HepG2 (cell line): ENCODE measurements around the gene C14orf119. TPM values are rescaled to one million over a fixed set of nuclear protein-coding genes. Genes with fewer than 3 reads are reported as not detected.
A peak's percentile ranks its signal among the peaks of the same experiment; 100 is the strongest.

ENCODE experiments used
- ATAC-seq: fragments of 200-7000 bp; cut with Tn5 transposase; 3 replicates; pipeline ENCODE4 v1.9.1; 2020; ENCODE audit warnings: mild to moderate bottlenecking, moderate library complexity
- BruUV-seq: library from RNA; stranded (reverse); fragments of 400-500 nt; replicated peaks from 2 replicates; lab custom pipeline; 2021; lab: Mats Ljungman, UMichigan
- CTCF ChIA-PET: fragments of 300-600 bp; formaldehyde crosslinking; extraction: SDS; loops from one replicate; lab custom pipeline; 2021; ENCODE audit warnings: low total read pairs, inconsistent platforms, low intra/inter-chr PET ratio; lab: Yijun Ruan, JAX
- POLR2A ChIA-PET: fragments of 350-600 bp; sonication (Branson Sonifier 250); formaldehyde crosslinking; loops from one replicate; lab custom pipeline; 2020; ENCODE audit warnings: antibody characterized with exemption, inconsistent platforms; lab: Yijun Ruan, JAX
- DNase-seq: peaks from one replicate; pipeline ENCODE4 v3.0.0-alpha.2; 2015; ENCODE audit warnings: low spot score
- FAIRE-seq: peaks from 3 replicates; lab custom pipeline; 2011; peaks lifted over from hg19 to GRCh38; lab: Jason Lieb, UNC
- H2AFZ ChIP-seq: one replicate; pipeline ENCODE4 v1.6.1; 2011; ENCODE audit warnings: low read length, inconsistent platforms
- H3K27ac ChIP-seq: fragments of 300-600 bp; 3 replicates; pipeline ENCODE4 v1.8.0; 2011; ENCODE audit warnings: mixed run types, mild to moderate bottlenecking, mixed read lengths, low read length, inconsistent platforms; ENCODE audit not compliant: insufficient read depth; ENCODE audit errors: extremely low read length
- H3K27me3 ChIP-seq, 2 experiments: fragments of 200-600 bp in 1 of 2; 2 replicates in 1 of 2; 3 replicates in 1 of 2; pipeline versions ENCODE4 v1.6.0 to v1.8.0; 2011; ENCODE audit warnings: low read length in 2 of 2, mild to moderate bottlenecking in 2 of 2, moderate library complexity in 2 of 2, inconsistent platforms in 1 of 2; ENCODE audit not compliant: insufficient read depth in 2 of 2, control insufficient read depth in 1 of 2
- H3K36me3 ChIP-seq, 2 experiments: fragments of 200-600 bp in 1 of 2; replicated peaks in 1 of 2; 2 replicates in 1 of 2; 3 replicates in 1 of 2; pipeline versions ENCODE4 v1.5.1 to v1.8.0; 2011; ENCODE audit warnings: low read length in 2 of 2, inconsistent platforms in 1 of 2; ENCODE audit not compliant: insufficient read depth in 2 of 2, control insufficient read depth in 1 of 2
- H3K4me1 ChIP-seq: 2 replicates; pipeline ENCODE4 v1.5.1; 2012; ENCODE audit warnings: low read length, inconsistent platforms; ENCODE audit not compliant: insufficient read depth
- H3K4me2 ChIP-seq: 2 replicates; pipeline ENCODE4 v1.6.0; 2011; ENCODE audit warnings: low read depth, low read length, inconsistent platforms
- H3K4me3 ChIP-seq, 3 experiments: fragments of 200-600 bp in 1 of 3; sonication (generic), shearing (Covaris generic) in 1 of 3; replicated peaks in 1 of 3; 2 replicates each; pipeline ENCODE4 v1.5.1; 2011 to 2016; ENCODE audit warnings: low read length in 3 of 3, inconsistent platforms in 2 of 3, low read depth in 2 of 3, mild to moderate bottlenecking in 2 of 3, control low read depth in 1 of 3, mixed read lengths in 1 of 3; ENCODE audit not compliant: insufficient read depth in 1 of 3
- H3K79me2 ChIP-seq: one replicate; pipeline ENCODE4 v1.6.1; 2011; ENCODE audit warnings: low read length, inconsistent platforms; ENCODE audit not compliant: insufficient read depth
- H3K9ac ChIP-seq: 2 replicates; pipeline ENCODE4 v1.6.0; 2011; ENCODE audit warnings: mild to moderate bottlenecking, low read depth, low read length, inconsistent platforms; ENCODE audit not compliant: insufficient read depth
- H3K9me3 ChIP-seq: 2 replicates; pipeline ENCODE4 v1.5.1; 2012; ENCODE audit warnings: mild to moderate bottlenecking, low read length
- H4K20me1 ChIP-seq: 2 replicates; pipeline ENCODE4 v1.6.0; 2011; ENCODE audit warnings: inconsistent platforms, mild to moderate bottlenecking, low read length, moderate library complexity; ENCODE audit not compliant: insufficient read depth
- BATF2 ChIP-seq: sonication (generic); formaldehyde crosslinking; IDR thresholded peaks from 2 replicates; pipeline ENCODE4 v1.8.0; 2022; ENCODE audit warnings: mild to moderate bottlenecking, missing genetic modification reagents, moderate library complexity
- BRCA1 ChIP-seq: sonication (generic); formaldehyde crosslinking; IDR thresholded peaks from 2 replicates; pipeline ENCODE4 v1.4.0; 2020; ENCODE audit warnings: missing genetic modification reagents
- EZH2 ChIP-seq: conservative IDR thresholded peaks from 2 replicates; pipeline ENCODE4 v1.6.1; 2012; ENCODE audit warnings: mild to moderate bottlenecking, low read depth, low read length, moderate library complexity
- MBD4 ChIP-seq: IDR thresholded peaks from 2 replicates; pipeline ENCODE4 v1.6.1; 2012; ENCODE audit warnings: low read length, inconsistent platforms, borderline replicate concordance
- REXO4 ChIP-seq: sonication (generic); formaldehyde crosslinking; IDR thresholded peaks from 2 replicates; pipeline ENCODE4 v1.8.0; 2022; ENCODE audit warnings: missing genetic modification reagents, mild to moderate bottlenecking, borderline replicate concordance
- THAP9 ChIP-seq: sonication (generic); formaldehyde crosslinking; IDR thresholded peaks from 2 replicates; pipeline ENCODE4; 2020; ENCODE audit warnings: missing genetic modification reagents, mild to moderate bottlenecking, borderline replicate concordance
- ZBTB7A ChIP-seq: sonication (generic); formaldehyde crosslinking; IDR thresholded peaks from 2 replicates; pipeline ENCODE4 v1.8.0; 2022; ENCODE audit warnings: mild to moderate bottlenecking, missing genetic modification reagents
- ZNF124 ChIP-seq: sonication (generic); formaldehyde crosslinking; IDR thresholded peaks from 2 replicates; pipeline ENCODE4 v1.4.0; 2020; ENCODE audit warnings: missing genetic modification reagents
- ZNF225 ChIP-seq: sonication (generic); formaldehyde crosslinking; IDR thresholded peaks from 2 replicates; pipeline ENCODE4 v1.4.0; 2020; ENCODE audit warnings: mild to moderate bottlenecking, missing genetic modification reagents
- ZNF451 ChIP-seq: sonication (generic); formaldehyde crosslinking; IDR thresholded peaks from 2 replicates; pipeline ENCODE4 v1.5.0; 2020; ENCODE audit warnings: mild to moderate bottlenecking, missing genetic modification reagents
- ZNF713 ChIP-seq: sonication (generic); formaldehyde crosslinking; IDR thresholded peaks from 2 replicates; pipeline ENCODE4 v1.4.0; 2020; ENCODE audit warnings: mild to moderate bottlenecking, missing genetic modification reagents
- ZNF850 ChIP-seq: sonication (generic); formaldehyde crosslinking; conservative IDR thresholded peaks from 2 replicates; pipeline ENCODE4 v1.9.0; 2021; ENCODE audit warnings: mild to moderate bottlenecking, missing genetic modification reagents
- WGBS: methylation state at CpG from one replicate; pipeline ENCODE4 v1.1.6; 2017; ENCODE audit warnings: low lambda C conversion rate; 5-methylcytosine and 5-hydroxymethylcytosine counted together
- in situ Hi-C: cut with HindIII; loops from 2 replicates; pipeline ENCODE4 v1.10.0; 2017; ENCODE audit warnings: low pct_unique_long_range_greater_than_20kb; ENCODE audit not compliant: extremely low pct_ligation_motif_present
- intact Hi-C: fragments of 100-400 bp; cut with micrococcal nuclease; formaldehyde crosslinking; loops from one replicate; pipeline ENCODE4 v1.10.0; 2022; ENCODE audit not compliant: unreplicated experiment
- polyA plus RNA-seq, 8 experiments: library from polyadenylated mRNA; depleted of rRNA in 3 of 8; stranded (reverse) in 7 of 8; unstranded in 1 of 8; fragments of >200 nt; fragmentation: Illumina TruSeq in 4 of 8; extraction: Trizol in 4 of 8; gene quantifications; 2 replicates each; pipeline versions ENCODE4 v1.2.1 to v1.2.3, GENCODE V29; 2011 to 2016; ENCODE audit warnings: low read depth in 4 of 8, missing spikeins in 1 of 8, mixed read lengths in 1 of 8; ENCODE audit not compliant: insufficient read depth in 1 of 8
- total RNA-seq, 5 experiments: library from RNA; depleted of rRNA; stranded (reverse); fragments of >200 nt; fragmentation: Illumina TruSeq; extraction: Trizol; gene quantifications; 2 replicates each; pipeline ENCODE4 v1.2.3, GENCODE V29; 2016; ENCODE audit warnings: low read depth in 1 of 5
- TF ChIP-seq, protein P1 (sequence below): sonication (generic); formaldehyde crosslinking; IDR thresholded peaks from 2 replicates; pipeline ENCODE4 v1.9.0; 2022; ENCODE audit warnings: missing genetic modification reagents, mild to moderate bottlenecking, borderline replicate concordance

The C14orf119 gene
- total and polyA plus RNA-seq, 2 of the 13 experiments (the other 11 are each of a cell fraction or from before 2014, with no cell fraction given), result 117 to 206 TPM

DNA sequence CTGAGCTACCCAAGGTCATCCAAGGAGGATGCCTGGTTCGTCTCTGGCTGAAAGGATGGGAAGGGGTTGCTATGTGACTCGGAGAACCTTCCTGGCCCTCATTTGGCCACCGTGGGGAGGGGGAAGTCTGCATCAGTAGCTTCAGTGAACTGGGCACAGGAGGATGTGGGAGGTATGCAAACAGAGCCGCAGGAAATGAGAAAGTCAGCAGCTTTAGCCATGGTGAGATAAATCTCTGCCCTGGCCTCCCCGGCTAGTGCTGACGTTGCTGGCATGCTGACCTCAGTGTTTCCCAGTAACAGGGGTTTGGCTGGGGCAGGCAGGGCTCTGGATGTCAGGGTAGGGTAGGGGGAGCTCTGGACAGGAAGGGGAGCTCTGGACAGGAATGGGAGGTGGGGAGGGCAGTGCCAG, 26.1 kb downstream of the C14orf119 start (continued):
- TF ChIP-seq, protein P1, sequence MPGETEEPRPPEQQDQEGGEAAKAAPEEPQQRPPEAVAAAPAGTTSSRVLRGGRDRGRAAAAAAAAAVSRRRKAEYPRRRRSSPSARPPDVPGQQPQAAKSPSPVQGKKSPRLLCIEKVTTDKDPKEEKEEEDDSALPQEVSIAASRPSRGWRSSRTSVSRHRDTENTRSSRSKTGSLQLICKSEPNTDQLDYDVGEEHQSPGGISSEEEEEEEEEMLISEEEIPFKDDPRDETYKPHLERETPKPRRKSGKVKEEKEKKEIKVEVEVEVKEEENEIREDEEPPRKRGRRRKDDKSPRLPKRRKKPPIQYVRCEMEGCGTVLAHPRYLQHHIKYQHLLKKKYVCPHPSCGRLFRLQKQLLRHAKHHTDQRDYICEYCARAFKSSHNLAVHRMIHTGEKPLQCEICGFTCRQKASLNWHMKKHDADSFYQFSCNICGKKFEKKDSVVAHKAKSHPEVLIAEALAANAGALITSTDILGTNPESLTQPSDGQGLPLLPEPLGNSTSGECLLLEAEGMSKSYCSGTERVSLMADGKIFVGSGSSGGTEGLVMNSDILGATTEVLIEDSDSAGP (CRISPR knock-in tag), result 0 out of 2 replicates have a peak, but pooled peaks have one; percentile 18
- no peak for TF ChIP-seq REXO4 (CRISPR knock-in tag)

DNA sequence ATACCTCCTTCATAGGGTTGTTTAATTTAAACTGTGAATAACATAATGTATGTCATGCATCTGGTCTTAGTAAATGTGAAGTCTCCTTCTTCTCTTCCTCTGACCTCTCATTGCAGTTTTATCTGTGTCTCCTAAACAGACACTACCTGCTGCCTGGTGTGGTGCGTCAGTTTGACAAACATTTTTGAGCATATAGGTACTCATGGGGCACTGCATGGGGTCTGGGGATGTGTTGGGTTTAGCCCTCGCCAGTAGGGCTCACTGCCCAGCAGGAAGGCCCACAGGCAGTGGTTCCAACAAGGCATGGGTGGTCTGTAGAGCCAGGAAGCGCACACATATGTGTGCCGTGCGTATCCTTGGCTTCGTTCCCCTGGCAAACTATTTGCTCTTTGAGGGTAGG, 26.8 kb downstream of the C14orf119 start:
- BruUV-seq, result no TSS peak
- H3K27ac ChIP-seq, result no peak overlapping the region
- 69% methylated on average over 6 of the region's 6 CpGs for WGBS
- H3K4me3 ChIP-seq, result no peak overlapping the region
- H3K79me2 ChIP-seq, result no peaks in the 10 kb centered on the region
- intact Hi-C loops (loop anchor here (5.0 kb wide), 2 partner anchors 175 to 260 kb away; no protein-coding TSS in a partner anchor), in situ Hi-C loops (loop anchor here (5.0 kb wide), 1 partner anchor 65 kb away; no protein-coding TSS in a partner anchor)
- FAIRE-seq (no peak), ATAC-seq (no peak), DNase-seq (no peak)
- ChIA-PET CTCF (interaction anchor here (1.8 to 9.6 kb wide), 3 partner anchors 10 to 177 kb away, joined by 5 to 493 read pairs (median 12); partner anchors contain the start of gene SLC7A8), POLR2A (no interaction called here)
- peaks cover 49 to 93% of the 10 kb centered on the region in 2 experiments for H3K27me3 ChIP-seq
- no peaks in the 10 kb centered on the region for H4K20me1 ChIP-seq
- H3K9ac ChIP-seq, result no peak overlapping the region
- H2AFZ ChIP-seq, result no peak overlapping the region
- H3K9me3 ChIP-seq, result no peaks in the 10 kb centered on the region
- H3K36me3 ChIP-seq, result no peaks in the 10 kb centered on the region
- TF ChIP-seq ZNF225 (CRISPR knock-in tag) (no peak), BATF2 (CRISPR knock-in tag) (0 out of 2 replicates have a peak, but pooled peaks have one; percentile 12), ZNF713 (CRISPR knock-in tag) (no peak), MBD4 (no peak), ZNF850 (no peak), EZH2 (peak; percentile 33; the same call in 1 of the 2 replicates), THAP9 (no peak), ZNF451 (CRISPR knock-in tag) (no peak), ZBTB7A (CRISPR knock-in tag) (peak; percentile 24; the same call in 1 of the 2 replicates), BRCA1 (CRISPR knock-in tag) (no peak), ZNF124 (no peak)
- H3K4me1 ChIP-seq, result peaks cover 22% of the 10 kb centered on the region
- H3K4me2 ChIP-seq, result no peak overlapping the region
